GM21825 (cell line): ENCODE results near the gene ADAMTSL1.

Experiments used
- ATAC-seq: cut with Tn5 transposase; IDR thresholded peaks from one replicate; pipeline ENCODE4 v1.9.1; 2021; ENCODE audit warnings: mild to moderate bottlenecking, moderate library complexity; ENCODE audit not compliant: unreplicated experiment

ADAMTSL1 gene

DNA sequence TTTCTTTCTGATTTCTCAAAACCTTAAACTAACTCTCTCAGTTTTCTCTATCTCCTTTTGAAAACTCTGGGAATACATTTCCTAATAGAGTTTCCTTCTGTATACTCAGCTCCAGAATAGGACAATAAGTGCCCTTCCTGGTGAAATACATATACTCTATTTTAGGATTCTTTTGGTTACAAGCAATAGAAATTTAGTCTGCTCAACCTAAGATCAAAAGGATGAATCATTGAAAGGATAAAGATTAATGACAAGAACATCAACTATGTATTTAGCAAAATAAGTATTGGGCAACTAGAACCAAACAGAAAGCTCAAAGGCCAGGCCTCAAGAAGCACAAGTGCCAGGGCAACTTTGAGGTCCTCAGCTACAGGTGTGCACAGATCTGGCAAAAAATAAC, 127.1 kb downstream of the ADAMTSL1 start:
- ATAC-seq: no peak

DNA sequence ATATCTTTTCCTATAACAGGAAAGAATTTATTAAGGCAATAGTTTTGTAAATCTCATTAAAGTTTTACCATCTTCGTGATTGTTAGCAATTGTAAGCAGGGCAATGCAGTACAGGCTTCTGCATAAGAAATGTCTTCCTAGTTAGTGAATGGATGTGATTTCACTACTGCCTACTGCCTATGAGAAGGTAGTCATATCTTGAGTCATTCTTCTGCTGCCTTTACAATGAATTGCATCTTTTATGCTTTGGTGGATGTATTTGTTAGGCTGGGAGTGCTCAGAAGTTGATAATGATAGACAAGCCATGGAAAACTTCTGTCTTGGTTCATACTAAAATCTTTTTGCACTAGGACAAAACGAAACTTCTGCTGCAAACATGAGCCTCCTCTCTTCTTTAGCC, 128.0 kb downstream of the ADAMTSL1 start:
- ATAC-seq: no peak

DNA sequence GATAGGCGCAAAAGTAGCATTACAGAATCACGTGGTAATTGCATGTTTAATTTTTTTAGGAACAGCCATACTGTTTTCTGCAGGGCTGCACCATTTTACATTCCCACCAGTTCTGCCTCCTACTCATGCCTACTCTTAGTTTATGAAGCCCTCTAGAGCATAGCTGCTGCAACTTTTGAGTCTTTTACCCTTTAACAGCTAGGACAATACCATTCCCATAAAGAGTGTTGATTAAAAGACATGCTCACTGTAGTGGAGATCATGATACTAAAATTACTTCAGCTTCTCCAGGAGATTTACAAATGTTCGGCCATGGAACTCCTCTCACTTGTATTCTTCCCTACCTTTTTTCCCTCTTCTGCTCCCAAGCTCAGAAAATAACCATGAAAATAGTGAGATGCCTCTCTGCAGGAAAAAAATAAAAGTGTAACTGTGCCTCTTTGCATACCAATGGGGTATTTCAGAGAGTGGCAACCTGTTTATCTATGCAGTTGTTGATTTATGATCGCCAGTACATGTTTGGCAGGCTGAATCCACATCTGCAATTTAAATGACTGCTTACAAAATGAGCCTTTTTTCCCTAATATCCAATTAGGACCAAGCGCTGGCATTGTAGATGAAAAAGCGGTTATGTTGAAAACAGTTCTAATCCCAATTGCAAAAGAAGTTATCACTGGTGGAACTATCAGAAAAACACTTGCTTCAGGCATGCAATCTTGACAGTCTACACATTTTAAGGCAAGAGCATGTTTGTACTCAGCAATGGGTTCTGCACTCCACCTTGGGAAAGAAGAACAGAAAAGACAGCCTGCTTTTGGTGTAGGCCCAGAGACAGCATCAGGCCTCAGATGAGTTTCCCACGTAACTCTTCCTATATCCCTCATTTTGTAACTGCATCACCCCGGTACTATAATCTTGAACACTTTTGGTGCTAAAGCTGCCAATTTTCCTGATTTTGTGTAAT, 131.1 kb downstream of the ADAMTSL1 start:
- ATAC-seq: no peak

DNA sequence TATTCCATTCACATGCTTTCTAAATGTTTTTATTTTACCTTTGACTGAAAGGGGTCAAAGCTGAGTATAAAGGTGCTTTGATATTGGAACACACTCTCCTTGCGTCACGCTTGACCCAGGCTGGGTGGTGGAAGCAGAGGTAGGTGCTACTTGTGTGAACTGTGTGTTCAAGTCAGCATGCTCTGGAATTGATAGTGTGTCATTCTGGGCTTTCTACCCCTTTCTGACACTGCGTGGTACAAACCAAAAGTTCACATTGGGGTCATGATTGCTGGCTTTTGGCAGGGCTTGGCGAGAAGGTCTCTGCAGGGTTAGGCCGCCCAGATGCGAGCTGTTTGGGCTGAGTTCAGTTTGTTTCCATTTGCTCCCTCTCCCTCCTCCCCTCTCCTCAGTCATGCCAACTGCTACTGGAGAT, 131.8 kb downstream of the ADAMTSL1 start:
- ATAC-seq: no peak

DNA sequence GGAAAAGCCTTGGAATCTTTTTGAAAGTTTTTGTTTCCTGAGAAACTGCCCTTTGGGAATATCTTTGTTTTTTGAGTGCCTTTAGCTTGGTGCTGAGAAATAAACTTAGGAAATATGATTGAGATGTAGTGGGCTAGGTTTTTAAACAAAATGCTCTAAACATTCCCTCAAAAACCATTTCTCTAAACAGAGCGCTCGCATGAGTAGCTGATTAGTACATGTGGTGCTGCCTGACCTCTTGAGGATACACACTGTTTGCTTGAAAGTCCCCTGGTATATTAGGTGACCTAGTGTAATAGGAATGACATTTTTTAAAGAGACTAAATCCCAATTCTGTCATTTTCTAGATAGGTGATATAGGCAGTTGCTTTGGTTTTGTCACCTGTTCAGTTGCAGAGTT, 132.3 kb downstream of the ADAMTSL1 start:
- ATAC-seq: no peak

DNA sequence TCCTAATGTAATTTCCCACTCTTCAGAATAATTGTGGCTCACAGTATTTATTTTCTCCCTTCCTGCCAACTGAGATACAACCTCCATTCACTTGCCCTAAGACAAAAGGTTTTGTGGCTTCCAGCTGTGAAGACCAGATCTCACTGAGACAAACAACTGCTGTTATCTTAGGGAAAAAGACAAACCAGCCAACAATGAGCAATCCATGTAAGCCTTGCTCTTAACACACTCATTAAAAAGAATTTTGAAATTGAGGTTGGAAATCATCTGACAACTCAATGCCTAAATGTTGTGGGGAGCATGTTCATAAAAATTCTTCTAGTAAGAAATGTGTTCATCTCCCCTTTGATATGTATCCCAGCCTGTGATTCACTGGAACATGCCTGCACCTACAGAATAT, 132.9 kb downstream of the ADAMTSL1 start:
- no peak for ATAC-seq

DNA sequence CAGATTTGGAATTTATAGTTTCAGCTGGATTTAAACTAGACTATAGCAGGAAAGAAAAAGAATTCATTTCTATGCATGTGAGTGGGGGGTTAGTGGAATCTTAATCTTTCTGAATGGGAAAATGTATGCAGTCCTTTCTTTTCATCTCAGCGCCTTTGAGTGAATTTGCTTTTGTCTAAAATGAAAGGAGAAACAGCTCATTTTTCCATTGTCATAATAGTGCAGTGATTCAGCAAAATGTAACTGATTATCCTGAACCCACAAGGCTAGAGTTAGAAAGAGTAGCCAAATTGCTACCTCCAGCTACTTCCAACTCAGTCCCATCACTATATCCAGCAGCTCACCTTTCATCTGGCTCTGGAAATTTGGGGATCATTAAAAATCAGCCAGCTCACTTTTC, 134.4 kb downstream of the ADAMTSL1 start:
- no peak for ATAC-seq

DNA sequence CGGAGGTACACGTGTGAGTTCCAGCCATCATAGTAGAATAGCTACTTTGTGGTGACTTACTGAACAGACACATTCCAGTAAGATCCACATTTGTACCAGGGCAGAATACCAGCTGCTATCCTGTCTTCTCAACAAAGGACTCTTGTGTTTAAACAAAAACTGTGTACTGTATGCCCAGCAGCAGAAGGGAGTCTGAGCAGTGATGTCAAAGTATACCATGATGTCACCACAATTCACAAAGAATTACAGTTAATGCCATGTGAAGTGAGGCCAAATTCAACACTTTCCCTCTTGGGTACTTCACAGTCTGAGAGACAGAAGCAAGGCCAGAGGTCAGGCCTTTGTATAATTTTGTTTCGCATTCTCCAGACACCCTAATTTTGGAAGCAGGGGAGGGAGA, 137.0 kb downstream of the ADAMTSL1 start:
- no peak for ATAC-seq

DNA sequence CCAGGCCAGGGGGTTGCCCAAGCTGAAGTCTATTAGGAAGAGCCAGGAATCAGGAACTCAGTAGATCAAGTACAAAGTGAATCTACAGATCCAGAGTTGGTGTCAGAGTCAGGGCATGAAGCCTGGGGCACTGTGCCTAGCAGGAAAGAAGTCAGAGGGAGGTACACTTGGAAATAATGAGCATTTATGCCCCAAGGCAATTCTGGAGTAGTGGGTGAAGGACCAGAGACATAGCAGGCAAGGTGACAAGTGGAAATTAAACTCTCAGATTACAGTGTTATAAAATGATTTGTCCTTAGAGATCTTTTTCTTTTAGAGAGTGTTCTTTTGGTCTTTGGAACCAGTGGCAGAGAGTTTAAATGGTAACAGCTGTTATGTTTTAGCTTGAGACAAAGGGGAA, 138.0 kb downstream of the ADAMTSL1 start:
- no peak for ATAC-seq

DNA sequence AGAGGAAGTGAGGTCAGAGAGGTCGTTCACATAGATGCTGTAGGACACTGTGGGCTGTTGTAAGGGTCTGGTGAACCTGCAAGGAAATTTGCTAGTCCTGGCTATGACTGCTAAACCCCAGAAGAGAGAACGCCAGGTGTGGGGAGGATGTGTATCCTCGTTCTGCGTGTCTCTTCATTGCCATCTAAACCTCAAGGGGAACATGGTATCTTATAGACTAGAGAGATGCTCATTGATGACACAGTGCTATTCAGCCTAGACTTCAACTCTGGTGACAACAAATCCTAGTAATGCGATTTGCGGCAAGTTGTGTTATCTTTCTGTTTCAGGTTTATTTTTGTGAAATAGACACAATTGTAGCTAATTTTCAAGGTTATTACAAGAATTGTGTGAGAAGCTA, 140.2 kb downstream of the ADAMTSL1 start:
- ATAC-seq: no peak

DNA sequence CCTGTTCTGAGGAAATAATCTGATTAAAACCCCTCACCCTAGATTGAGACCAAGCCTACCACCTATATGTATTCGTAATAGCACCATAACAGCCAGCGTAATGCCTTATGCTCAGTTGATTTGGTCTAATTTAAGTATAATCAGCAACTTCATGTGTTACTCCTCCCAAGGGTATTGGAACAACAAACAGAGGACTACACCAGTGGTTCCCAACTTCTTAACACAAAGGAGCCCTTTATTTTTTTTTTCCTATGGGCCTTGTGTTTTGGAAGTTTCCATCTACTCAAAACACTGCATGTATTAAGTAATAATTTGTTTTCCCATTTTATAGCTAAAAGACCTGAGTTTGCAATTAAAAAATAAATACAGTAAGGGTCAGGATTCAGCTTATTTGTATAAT, 140.7 kb downstream of the ADAMTSL1 start:
- ATAC-seq: no peak

DNA sequence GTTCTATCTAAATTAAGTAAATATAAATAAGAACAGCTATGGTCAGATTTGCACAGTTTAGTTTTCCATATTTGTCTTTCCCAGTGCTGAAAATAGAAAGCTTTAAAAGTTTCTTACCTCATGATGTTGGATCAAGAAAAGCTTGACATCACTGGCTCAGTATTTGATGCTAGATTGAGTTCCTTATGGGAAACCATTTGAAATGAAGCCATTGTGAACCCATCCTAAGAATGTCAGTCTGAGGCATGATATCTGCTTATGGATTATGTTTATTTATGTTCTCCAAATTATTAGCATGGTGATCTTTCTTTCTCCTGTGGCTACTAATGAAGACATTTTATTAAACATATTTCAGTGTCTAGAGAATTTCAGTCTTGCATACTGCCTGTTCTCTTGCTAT, 143.0 kb downstream of the ADAMTSL1 start:
- no peak for ATAC-seq

DNA sequence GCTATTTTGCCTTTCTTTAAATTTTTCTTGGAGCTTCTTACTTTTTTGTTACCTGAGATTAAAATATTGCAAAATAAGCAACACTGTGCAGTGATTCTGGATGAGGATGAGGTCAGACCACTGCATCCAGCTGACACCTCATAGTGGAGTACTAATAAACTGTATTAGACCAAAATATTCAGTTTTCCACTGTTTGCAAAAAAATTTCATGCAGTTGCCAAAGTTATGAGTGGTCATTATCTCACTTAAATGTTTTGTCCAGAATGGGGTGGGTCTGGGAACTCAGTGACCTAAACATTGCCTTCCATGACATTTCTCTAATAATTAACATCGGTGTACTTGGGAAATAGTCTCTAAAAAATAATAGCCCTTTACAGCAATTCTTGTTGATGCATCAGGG, 143.8 kb downstream of the ADAMTSL1 start:
- no peak for ATAC-seq

DNA sequence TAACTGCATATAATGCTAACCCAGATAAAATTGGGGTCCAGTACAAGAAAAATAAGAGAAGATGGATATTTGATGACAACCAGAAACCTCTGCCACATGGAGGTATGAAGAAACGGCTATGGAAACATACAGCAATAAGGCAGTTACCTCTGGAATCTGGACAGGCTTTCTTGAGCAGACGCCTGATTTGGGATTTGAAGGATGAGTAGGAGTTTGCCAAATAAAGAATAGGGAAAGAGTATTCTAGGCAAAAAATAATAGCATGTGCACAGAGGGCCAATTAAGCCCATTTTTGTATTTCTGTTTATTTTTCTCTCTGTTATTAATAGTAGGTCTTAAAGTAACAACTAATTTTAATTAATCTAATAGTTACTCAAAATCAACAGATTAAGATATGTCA, 144.9 kb downstream of the ADAMTSL1 start:
- ATAC-seq: no peak

DNA sequence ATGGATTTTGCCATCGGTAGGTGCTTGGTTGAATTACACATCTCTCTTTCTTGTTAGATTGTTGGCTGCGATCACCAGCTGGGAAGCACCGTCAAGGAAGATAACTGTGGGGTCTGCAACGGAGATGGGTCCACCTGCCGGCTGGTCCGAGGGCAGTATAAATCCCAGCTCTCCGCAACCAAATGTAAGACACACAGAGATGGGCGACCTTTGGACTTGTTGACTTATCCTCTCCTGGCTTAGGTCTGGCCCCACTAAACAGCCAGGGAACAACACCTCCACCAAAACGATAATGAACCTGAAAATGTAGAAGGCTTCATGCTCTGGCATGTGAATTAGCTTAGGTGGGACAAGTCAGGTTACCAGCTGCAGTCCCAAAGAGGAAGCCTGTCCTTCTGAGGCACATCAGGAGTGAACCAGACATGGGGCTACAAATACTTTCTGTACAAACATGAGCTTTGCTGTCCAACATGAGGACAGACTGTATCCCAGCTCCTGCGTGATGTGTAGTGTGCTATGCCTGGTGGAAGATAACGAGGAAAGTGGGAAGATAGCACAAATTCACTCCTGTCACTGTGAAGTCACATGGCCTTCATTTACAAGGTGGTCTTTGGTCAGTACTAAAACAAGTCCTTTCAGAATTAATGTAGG, 148.4 kb downstream of the ADAMTSL1 start:
- ATAC-seq: no peak

DNA sequence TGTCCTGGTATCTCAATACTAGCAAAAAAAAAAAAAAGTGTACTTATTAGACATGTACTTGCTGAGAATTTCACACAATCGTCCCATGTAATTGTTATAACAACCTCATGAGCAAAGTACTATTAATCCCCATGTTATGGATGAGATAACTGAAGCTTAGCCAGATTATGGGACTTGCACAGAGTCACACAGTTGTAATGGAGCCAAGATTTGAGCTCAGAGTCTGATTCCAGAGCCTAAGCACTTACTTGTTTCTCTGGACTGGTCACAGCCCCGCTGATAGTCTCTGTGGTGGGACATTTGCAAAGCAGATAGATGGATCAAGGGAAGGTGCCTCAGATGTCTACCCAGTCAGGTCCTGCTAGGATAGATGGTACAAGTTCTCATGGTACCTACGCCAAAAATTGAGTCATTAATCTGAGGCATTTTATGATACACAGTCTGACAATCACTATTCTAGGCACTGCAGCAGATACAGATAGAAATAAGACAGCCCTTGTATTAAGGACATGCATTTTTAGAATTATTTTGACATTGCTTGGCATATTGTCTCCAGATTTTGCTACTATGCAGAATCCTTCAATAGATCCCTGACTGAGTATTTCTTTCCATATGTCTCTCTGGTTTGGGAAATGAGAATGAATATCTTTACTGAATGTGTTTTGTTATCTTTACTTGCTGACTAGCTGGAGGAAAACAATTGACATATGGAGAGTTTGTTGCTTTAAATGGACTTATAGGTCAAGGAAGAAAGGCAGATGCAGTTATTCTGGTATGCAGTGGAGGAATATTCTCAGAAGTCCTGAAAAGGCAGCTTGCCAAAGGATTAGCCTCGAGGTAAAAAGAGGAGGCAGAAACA, 149.5 kb downstream of the ADAMTSL1 start:
- no peak for ATAC-seq

DNA sequence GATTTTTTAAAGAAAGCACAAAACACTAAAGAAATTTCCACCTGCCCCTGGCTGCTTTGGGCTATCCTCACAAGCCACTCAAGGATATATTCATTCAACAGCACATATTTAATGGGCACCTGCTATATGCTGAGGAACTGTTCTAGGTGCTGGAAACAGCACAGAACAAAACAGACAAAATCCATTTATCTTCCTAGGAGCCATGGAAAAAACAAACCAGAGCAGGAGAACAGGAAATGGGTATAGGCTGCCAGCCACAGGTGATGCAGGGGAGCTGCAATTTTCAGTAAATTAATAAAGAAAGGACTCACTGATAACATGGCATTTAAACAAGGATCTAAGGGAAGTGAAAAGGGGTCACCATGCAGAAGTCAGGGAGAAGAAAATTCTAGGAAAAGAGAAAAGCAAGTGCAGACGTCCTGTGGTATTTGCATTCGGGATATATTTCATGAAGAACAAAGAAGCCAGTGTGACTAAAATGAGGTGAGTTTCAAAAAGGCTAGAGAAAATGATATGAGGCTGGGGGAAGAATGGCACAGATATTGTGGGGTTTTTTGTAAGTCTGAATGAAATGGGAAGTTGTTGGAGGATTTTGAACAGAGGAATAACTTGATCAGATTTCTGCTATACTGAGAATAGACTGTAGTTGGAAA, 152.2 kb downstream of the ADAMTSL1 start:
- ATAC-seq: no peak

DNA sequence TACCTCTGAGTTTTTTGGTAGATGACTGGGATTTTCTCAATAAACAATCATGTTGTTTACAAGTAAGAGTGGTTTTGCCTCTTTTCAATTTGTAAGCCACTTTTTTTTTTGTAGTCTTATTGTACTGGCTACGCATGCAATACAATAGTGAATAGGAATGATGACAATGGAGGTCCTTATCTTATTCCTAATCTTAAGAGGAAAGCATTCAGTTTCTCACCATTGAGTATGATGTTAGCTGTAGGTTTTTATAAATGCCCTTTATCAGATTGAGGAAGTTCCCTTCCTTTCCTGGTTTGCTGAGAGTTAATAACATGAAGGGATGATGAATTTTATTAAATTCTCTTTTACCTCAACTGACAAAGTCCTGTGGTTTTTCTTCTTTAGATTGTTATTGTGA, 155.2 kb downstream of the ADAMTSL1 start:
- no peak for ATAC-seq

DNA sequence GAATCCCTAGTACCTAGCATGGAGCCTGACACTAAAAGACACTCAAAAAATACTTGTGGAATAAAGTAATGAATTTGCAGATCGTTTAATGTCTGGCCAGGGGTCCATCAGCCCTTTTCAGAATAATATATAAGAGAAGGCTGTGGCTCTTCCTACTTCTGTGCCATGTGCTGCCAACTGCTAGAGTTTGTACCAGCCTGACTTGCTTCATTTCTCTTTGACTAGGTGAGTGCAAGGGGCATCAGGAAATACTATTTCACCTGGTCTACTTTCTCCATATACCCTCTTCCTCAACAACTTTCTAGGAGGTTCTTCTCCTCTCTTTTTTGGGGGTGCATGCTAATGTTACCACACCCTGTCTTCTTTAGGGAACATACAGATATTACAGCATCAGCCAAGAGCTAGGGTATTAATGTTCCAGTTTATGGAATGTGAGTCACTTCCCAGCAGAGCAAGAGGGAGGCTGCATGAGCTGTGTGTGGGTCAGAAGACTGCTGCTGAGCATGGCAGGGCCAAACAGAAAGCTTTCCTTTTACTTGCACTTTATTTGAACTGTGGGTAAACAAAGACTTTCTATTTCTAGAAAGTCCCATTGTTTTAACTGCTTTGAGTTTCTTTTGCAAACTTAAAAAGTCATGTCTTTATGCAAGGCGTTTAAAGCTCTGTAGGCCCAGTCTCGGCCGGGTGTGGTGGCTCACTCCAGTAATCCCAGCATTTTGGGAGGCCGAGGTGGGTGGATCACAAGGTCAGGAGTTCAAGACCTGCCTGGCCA, 158.9 kb downstream of the ADAMTSL1 start:
- ATAC-seq: no peak

DNA sequence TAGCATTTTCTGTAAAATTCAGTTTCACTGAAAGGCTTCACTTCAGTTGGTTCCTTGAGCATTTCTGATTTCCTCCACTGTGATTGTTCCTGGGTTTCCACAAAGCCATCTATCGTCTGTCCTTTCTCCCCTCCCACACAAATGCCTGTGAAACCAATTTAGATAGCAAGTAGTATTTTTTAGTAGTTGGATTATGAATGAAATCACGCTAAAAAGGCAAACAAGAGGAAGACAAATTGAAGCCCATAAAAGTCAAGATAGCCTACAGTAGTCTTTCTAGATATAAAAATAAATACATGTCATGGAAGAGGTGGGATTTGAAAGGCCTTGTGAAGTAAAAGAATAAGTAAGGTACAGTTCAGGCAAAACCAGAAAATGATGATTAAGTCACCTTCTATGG, 162.8 kb downstream of the ADAMTSL1 start:
- no peak for ATAC-seq
